SU-DHL-6 (cell line): ENCODE measurements around the gene HAPSTR1.

ENCODE experiments used
- CTCF ChIP-seq: fragments of 200-600 bp; sonication (generic); IDR thresholded peaks from one replicate; pipeline ENCODE4 v1.5.1; 2017; ENCODE audit warnings: antibody characterized with exemption, mild to moderate bottlenecking, low read length, moderate library complexity; ENCODE audit not compliant: insufficient read depth, poor library complexity, severe bottlenecking
- EZH2phosphoT487 ChIP-seq: fragments of 200-600 bp; sonication (generic), shearing (Covaris generic); conservative IDR thresholded peaks from 2 replicates; pipeline ENCODE4 v1.6.1; 2018; ENCODE audit warnings: mild to moderate bottlenecking, antibody characterized with exemption, low read length, moderate library complexity, mixed read lengths

- TF ChIP-seq CTCF (no peak), EZH2phosphoT487 (no peak)
These were observed 23.8 kb downstream of the HAPSTR1 start for GRCh38 chr16:9115277-9115676.
